Uterus (tissue), 2 donors: ENCODE measurements around the gene ENHO.

Experiments used
- POLR2A ChIP-seq, 2 donors: fragments of 450-650 bp; IDR thresholded peaks; one replicate each; pipeline ENCODE4 v1.6.1; 2016; ENCODE audit warnings: antibody characterized with exemption in 2 of 2, mild to moderate bottlenecking in 1 of 2, moderate library complexity in 1 of 2
- TF ChIP-seq, protein P1 (sequence below), 4 experiments: fragments of 200-600 bp in 2 of 4; fragments of 450-650 bp in 2 of 4; sonication (generic) in 2 of 4; IDR thresholded peaks; one replicate each; pipeline ENCODE4 v1.5.1; 2016 to 2019; ENCODE audit warnings: antibody characterized with exemption in 4 of 4, mild to moderate bottlenecking in 2 of 4, moderate library complexity in 1 of 4

DNA sequence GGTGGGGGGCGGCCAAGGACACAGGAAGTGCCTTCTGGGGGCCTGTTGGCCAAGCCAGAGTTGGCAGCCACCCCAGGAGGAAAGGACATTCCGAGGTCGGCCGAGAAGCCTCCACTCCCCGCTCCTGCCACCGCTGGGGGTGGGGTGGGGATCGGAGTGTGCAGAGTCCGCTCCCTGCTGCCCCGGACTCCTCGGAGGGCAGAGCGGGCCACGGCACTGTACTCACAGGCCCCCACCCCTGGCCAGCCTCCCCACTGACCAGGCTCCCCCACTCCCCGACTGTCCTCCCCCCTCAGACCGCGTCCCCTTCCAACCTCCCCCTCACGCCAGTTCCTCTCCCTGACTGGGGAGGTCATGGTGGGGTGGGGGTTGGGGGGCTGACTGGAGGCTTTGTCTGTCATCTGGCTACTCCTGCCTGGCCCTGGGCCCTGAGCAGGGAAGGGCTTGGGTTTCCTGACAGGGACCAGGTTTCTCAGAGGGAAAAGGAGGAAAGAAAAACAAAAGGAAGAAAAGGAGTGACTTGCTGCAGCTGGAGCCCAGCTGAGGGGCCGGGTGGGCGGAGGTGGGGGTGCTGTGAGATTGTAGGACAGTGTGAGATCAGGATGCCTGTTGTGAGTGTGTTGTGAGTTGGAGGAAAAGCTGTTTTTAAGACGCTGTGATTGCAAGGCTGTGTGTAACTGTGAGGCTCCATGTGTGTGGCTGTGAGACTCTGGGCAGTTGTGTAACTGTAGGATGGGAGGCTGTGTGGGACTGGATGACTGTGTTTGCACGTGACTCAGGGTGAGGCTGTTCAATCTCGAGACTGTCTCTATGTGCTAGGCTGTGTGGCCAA, 37.0 kb upstream of the ENHO start:
- TF ChIP-seq POLR2A (IDR thresholded peaks at IDR 0.05) = no peak
- TF ChIP-seq, protein P1, sequence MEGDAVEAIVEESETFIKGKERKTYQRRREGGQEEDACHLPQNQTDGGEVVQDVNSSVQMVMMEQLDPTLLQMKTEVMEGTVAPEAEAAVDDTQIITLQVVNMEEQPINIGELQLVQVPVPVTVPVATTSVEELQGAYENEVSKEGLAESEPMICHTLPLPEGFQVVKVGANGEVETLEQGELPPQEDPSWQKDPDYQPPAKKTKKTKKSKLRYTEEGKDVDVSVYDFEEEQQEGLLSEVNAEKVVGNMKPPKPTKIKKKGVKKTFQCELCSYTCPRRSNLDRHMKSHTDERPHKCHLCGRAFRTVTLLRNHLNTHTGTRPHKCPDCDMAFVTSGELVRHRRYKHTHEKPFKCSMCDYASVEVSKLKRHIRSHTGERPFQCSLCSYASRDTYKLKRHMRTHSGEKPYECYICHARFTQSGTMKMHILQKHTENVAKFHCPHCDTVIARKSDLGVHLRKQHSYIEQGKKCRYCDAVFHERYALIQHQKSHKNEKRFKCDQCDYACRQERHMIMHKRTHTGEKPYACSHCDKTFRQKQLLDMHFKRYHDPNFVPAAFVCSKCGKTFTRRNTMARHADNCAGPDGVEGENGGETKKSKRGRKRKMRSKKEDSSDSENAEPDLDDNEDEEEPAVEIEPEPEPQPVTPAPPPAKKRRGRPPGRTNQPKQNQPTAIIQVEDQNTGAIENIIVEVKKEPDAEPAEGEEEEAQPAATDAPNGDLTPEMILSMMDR (IDR thresholded peaks at IDR 0.05) = no peak
